Osteoblast (primary cell): ENCODE data around the gene ZYX. TPM values are rescaled to one million over a fixed set of nuclear protein-coding genes. Genes with fewer than 3 reads are reported as not detected.

Experiments used
- DNase-seq: peaks from one replicate; pipeline ENCODE4 v3.0.0; 2011; ENCODE audit warnings: low spot score, mixed read lengths; ENCODE audit not compliant: insufficient read length; ENCODE audit errors: missing footprints
- H2AFZ ChIP-seq: 2 replicates; pipeline ENCODE4 v1.6.0; 2011; ENCODE audit warnings: mild to moderate bottlenecking, low read length
- H3K27ac ChIP-seq: 2 replicates; pipeline ENCODE4 v1.5.1; 2011; ENCODE audit warnings: mild to moderate bottlenecking, low read depth, low read length, moderate library complexity
- H3K27me3 ChIP-seq: 2 replicates; pipeline ENCODE4 v1.6.0; 2012; ENCODE audit warnings: mild to moderate bottlenecking, control low read depth, inconsistent platforms, low read length, moderate library complexity; ENCODE audit not compliant: insufficient read depth
- H3K36me3 ChIP-seq: 2 replicates; pipeline ENCODE4 v1.5.1; 2011; ENCODE audit warnings: mild to moderate bottlenecking, low read length, control low read depth, moderate library complexity; ENCODE audit not compliant: insufficient read depth
- H3K4me1 ChIP-seq: 2 replicates; pipeline ENCODE4 v1.5.1; 2011; ENCODE audit warnings: mild to moderate bottlenecking, low read length, control low read depth, moderate library complexity; ENCODE audit not compliant: insufficient read depth
- H3K4me2 ChIP-seq: 2 replicates; pipeline ENCODE4 v1.6.0; 2011; ENCODE audit warnings: mild to moderate bottlenecking, low read length; ENCODE audit not compliant: insufficient read depth
- H3K4me3 ChIP-seq: fragments of 200-600 bp; sonication (generic); 3 replicates; pipeline ENCODE4 v1.5.1; 2012; ENCODE audit warnings: mild to moderate bottlenecking, low read length, inconsistent platforms; ENCODE audit not compliant: insufficient read depth
- H3K79me2 ChIP-seq: 2 replicates; pipeline ENCODE4 v1.6.0; 2012; ENCODE audit warnings: mild to moderate bottlenecking, low read length, control low read depth, inconsistent platforms; ENCODE audit not compliant: insufficient read depth
- H3K9me3 ChIP-seq: 2 replicates; pipeline ENCODE4 v1.5.1; 2011; ENCODE audit warnings: low read depth, low read length, control low read depth
- H4K20me1 ChIP-seq: 2 replicates; pipeline ENCODE4 v1.6.0; 2012; ENCODE audit warnings: mild to moderate bottlenecking, low read length, control low read depth; ENCODE audit not compliant: insufficient read depth
- CTCF ChIP-seq: IDR thresholded peaks from 2 replicates; pipeline ENCODE4 v1.5.1; 2011; ENCODE audit warnings: mild to moderate bottlenecking, low read depth, low read length, moderate library complexity; ENCODE audit errors: extremely low read depth
- total RNA-seq: library from RNA; depleted of rRNA; stranded (reverse); fragments of >200 nt; gene quantifications from 2 replicates; pipeline ENCODE4 v1.2.3, GENCODE V29; 2012

The ZYX gene
- total RNA-seq, 1 donor, result 47.4 TPM

- peaks cover 68% of the 10 kb centered on the region for H3K79me2 ChIP-seq
- no peak overlapping the region for H2AFZ ChIP-seq
- peak overlapping the region; percentile 92 for H3K4me2 ChIP-seq
- TF ChIP-seq CTCF, result no peak
- peak overlapping the region; percentile 86 for H3K27ac ChIP-seq
- peak; percentile 74 for DNase-seq
- peaks cover 79% of the 10 kb centered on the region for H4K20me1 ChIP-seq
- H3K9me3 ChIP-seq, result no peaks in the 10 kb centered on the region
- peak overlapping the region; percentile 87 for H3K4me3 ChIP-seq
- H3K4me1 ChIP-seq, result peaks cover 41% of the 10 kb centered on the region
- no peaks in the 10 kb centered on the region for H3K27me3 ChIP-seq
- peaks cover 73% of the 10 kb centered on the region for H3K36me3 ChIP-seq
Observed at GRCh38 chr7:143384661-143385631, 3.8 kb downstream of the ZYX start.

- Histone ChIP-seq H3K27me3 (no peaks in the 10 kb centered on the region), H3K27ac (no peak overlapping the region), H2AFZ (no peak overlapping the region), H3K36me3 (peaks cover 85% of the 10 kb centered on the region), H3K4me2 (peak overlapping the region; percentile 92), H3K4me3 (peak overlapping the region; percentile 3), H3K79me2 (peaks cover 68% of the 10 kb centered on the region), H3K4me1 (peaks cover 53% of the 10 kb centered on the region), H3K9me3 (no peaks in the 10 kb centered on the region), H4K20me1 (peaks cover 91% of the 10 kb centered on the region)
- TF ChIP-seq CTCF, result no peak
- DNase-seq, result peak; percentile 81
Observed at GRCh38 chr7:143385891-143386781, 5.0 kb downstream of the ZYX start.

GRCh38 chr7:143387156-143387975 is 6.2 kb downstream of the ZYX start:
- Histone ChIP-seq H3K36me3 (peaks cover 91% of the 10 kb centered on the region), H3K27ac (no peak overlapping the region), H3K79me2 (peaks cover 55% of the 10 kb centered on the region), H3K4me1 (peaks cover 65% of the 10 kb centered on the region), H3K9me3 (no peaks in the 10 kb centered on the region), H2AFZ (no peak overlapping the region), H3K4me2 (no peak overlapping the region), H3K27me3 (no peaks in the 10 kb centered on the region), H4K20me1 (peaks cover 97% of the 10 kb centered on the region), H3K4me3 (no peak overlapping the region)
- peak; percentile 46 for DNase-seq
- TF ChIP-seq CTCF, result no peak
